Measurements from ENCODE around the gene ABHD17C.
"Not testable (repeated sequence)": the region's sequence is repeated elsewhere in the genome, so short reads cannot be mapped to it uniquely, and the experiment has no call there.

ABHD17C gene

DNA sequence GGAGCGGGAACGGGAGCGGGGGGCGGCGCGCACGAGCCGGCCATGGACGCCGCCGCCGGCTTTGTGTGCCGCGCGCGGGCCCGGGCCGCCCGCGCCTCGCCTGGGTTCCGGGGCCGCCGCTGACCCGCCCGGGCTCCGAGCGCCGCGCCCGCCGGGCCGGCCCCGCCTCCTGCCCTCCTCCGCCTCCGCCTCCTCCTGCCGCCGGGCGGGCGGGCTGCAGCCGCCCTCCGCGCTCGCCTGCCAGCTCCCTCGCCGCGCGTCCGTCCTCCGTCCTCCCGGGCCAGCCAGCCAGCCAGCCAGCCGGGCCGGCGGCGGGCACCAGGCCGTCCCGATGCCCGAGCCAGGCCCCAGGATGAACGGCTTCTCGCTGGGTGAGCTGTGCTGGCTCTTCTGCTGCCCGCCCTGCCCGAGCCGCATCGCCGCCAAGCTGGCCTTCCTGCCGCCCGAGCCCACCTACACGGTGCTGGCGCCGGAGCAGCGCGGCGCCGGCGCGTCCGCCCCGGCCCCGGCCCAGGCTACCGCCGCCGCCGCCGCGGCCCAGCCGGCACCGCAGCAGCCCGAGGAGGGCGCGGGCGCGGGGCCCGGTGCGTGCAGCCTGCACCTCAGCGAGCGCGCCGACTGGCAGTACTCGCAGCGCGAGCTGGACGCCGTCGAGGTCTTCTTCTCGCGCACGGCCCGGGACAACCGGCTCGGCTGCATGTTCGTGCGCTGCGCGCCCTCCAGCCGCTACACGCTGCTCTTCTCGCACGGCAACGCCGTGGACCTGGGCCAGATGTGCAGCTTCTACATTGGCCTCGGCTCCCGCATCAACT is at the start of gene ABHD17C:
ABHD17C (plus strand) TSS at position 212 of the 812 bp plus-strand sequence; CDS start at position 332, 120 bp downstream.
- in situ Hi-C loops (cut with MboI; ENCODE audit: low sequenced_read_pairs), result no loop called here

DNA sequence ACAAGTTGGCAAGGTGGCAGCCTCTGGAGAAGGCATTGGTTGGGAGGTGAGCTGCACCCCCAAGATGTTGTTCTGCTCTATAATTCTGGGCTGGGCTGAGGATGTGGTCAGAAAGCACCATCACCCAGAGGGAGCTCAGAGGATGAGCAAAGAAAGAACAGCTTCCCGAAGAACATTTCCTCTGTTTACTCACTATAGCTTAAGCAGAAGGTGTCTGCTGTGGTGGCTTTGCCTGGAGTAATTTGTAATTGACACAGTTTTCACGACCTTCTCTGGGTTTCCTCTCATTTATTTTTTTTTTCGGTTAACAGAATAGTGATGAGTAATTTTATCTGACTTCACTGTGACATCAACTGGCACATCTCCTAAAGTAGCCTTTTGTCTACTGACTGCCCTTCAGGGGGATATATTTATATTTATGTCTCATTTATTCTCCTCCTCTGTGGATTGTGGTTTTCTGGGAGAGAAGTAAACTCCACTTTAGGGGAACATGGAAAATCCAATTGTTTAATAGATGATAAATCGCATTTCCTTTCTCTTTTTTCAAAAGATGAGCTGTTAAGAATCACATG is 49.5 kb upstream of the ABHD17C start:
- in situ Hi-C loops (cut with MboI; ENCODE audit: low sequenced_read_pairs), result no loop called here

DNA sequence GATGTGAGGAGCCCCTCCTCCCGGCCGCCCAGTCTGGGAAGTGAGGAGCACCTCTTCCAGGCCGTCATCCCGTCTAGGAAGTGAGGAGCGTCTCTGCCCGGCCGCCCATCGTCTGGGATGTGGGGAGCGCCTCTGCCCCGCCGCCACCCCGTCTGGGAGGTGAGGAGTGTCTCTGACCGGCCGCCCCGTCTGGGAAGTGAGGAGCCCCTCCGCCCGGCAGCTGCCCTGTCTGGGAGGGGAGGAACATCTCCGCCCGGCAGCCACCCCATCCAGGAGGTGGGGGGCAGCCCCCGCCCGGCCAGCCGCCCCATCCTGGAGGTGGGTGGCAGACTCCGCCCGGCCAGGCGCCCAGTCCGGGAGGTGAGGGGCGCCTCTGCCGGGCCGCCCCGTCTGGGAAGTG is 47.7 kb upstream of the ABHD17C start:
- in situ Hi-C loops (cut with MboI; ENCODE audit: low sequenced_read_pairs), result not testable (repeated sequence)

DNA sequence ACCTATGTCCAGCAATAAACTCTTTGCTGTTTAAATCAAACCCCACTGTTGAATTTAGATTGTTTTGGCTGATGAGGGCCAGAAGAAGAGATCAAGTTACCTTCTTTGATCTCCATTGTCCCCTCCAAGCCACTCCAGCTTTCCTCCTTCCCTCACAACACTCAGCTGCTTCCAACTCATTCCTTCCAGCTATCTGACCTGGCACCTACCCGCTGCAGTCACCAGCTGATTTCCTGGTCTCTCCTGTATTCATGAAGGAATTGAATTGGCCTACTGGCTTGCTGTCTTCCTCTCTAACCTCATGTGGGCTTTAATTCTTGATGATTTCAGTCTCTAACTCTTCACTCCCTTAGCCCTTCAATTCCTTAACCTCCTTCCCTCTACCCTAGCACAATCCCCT is 40.8 kb upstream of the ABHD17C start:
- in situ Hi-C loops (cut with MboI; ENCODE audit: low sequenced_read_pairs), result no loop called here

DNA sequence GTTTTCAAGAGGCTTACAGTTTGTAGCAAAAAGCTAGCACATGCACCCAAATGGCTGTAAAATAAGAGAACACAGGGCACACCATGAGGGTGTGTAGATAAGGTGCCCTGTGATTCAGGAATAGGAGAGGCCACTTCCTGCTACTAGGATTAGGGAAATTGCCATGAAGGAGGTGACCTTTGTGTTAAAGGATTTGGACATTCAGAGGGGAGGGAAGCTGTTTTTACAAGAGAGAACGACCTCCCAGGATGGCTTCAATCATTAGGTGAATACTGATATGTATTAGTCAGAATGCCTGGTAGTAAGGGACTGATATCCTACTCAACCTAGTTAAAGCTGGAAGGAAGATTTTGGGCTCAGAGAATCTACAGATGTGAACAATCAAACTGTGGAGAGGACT is 35.7 kb upstream of the ABHD17C start:
- in situ Hi-C loops (cut with MboI; ENCODE audit: low sequenced_read_pairs), result no loop called here

DNA sequence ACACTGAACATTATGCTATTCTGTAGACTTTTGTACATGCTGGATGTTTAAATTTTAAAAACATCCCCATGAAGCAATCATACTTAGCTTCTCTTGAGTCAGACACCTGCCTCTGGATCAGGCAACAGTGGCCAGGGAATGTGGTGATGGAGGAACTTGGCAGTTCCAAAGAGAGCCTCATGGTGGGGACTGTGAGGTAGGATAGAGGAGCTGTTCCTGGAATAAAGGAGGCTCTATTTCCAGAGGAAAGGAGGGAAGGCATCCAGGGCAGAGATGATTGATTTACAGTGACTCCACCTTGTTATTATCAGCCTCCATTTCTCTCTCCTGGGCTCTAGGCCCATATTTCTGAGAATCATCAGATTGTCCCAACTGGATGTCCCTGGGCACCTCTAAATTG is 35.0 kb upstream of the ABHD17C start:
- in situ Hi-C loops (cut with MboI; ENCODE audit: low sequenced_read_pairs), result no loop called here

DNA sequence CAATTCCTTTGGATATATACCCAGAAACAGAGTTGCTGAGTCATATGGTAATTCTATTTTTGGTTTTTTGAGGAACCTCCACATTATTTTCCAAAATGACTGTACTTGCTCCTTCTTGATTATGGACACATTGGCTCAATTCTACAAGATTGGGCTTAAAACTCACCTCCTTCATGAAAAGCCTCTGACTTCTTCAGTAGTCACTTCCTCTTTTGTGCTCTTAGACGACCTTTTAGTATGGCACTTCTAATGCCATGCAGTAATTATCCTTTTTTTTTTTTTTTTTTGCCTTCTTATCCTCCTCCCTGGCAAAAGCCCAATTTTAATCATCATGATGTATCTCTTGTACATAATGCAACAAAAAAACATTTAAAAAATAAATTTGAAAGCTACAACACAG is 33.0 kb upstream of the ABHD17C start:
- in situ Hi-C loops (cut with MboI; ENCODE audit: low sequenced_read_pairs), result no loop called here

DNA sequence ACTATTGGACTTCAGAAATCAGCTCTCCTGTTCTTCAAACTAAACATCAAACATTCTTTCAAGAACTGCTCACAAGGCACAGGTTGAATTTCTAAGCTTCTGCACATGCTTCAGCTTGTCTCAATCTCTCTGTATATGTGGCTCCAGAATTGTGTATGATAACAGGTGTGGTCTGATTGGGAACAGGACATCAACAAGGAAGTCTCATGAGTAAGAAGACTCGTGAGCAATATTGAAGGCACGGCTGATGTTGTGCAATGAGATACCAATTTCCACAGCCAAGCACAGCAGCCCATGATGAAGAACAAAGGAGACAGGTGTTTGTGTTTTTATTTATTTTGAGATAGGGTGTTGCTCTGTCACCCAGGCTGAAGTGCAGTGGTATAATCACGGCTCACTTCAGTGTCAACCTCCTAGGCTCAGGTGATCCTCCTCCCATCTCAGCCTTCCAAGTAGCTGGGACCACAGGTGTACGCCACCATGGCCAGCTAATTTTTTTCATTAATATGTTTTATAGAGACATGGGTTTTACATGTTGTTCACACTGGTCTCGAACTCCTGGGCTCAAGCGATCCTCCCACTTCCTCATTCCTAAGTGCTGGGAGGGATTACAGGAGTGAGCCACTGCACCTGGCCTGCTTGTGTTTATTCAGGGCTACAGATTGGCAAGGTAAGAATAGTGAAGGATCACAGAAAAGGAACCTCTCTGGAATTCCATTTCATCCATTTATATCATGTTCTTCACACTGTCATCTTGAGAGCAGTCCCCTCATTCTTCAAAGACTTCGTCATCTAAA is 32.2 kb upstream of the ABHD17C start:
- in situ Hi-C loops (cut with MboI; ENCODE audit: low sequenced_read_pairs), result no loop called here

DNA sequence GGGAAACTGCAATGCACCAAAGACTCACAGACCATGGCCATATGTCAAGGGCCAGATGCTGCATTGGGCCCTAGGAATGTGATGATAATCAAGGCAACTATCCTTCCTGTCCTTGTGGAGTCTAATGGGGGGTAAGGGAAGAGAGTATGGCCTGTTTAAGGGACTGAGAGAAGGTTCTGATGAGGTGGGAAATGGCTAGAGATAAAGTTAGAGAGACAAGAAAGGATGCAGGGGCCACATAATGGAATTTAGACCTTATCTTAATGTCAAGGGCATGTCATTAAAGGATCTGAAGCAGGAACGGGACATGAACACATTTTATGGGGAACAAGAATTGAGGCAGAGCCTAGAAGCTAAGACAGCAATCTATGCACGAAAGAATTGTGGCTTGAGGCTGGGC is 30.0 kb upstream of the ABHD17C start:
- in situ Hi-C loops (cut with MboI; ENCODE audit: low sequenced_read_pairs), result no loop called here

DNA sequence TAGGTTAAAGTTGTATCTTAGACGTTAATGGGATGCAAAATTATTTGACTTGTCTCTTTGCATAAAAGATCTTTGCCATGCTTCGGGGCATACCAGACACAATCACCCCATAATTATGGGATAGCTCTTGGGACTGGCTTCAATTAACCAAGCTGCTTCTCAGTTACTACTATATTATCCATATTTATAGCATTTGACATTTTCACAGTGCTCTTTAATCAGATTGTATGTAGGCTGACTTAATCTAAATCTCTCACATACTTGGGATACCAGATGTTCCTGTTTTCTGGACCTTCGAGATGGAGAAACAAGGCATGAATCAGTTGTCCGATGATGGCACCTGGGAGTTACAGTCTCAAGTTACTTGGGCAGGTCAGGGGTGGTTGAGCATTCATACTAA is 27.2 kb upstream of the ABHD17C start:
- in situ Hi-C loops (cut with MboI; ENCODE audit: low sequenced_read_pairs), result no loop called here

DNA sequence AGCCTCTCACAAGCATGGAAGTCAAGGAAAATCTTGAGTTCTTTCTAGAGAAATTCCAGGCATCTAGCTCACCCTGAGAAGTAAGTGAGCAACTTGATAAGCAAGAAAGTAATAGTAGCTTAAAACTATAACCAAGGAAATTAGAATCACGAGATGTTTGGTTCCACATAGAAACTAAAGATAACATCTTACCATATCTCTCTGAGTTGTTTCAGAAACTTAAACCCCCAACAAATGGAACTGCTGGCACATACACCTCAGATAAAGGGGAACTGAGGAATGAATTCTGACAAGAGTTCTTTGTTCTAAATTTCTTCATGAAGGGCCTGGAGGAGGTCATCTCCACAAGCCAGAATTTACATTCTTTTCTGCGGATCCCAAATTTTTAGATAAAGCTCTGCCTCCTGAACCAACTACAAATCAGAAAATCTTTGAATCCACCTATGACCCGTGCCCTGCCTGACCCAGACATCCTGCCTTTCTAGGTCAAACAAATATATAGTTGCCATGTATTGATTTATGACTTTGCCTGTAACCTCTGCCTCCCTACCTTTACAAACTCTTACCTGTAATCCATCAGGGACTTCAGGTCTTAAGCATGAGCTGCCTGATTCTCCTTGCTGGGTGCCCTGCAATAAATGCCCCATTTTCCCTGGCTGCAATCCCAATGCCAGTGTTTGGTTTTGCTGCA is 26.4 kb upstream of the ABHD17C start:
- in situ Hi-C loops (cut with MboI; ENCODE audit: low sequenced_read_pairs), result no loop called here

DNA sequence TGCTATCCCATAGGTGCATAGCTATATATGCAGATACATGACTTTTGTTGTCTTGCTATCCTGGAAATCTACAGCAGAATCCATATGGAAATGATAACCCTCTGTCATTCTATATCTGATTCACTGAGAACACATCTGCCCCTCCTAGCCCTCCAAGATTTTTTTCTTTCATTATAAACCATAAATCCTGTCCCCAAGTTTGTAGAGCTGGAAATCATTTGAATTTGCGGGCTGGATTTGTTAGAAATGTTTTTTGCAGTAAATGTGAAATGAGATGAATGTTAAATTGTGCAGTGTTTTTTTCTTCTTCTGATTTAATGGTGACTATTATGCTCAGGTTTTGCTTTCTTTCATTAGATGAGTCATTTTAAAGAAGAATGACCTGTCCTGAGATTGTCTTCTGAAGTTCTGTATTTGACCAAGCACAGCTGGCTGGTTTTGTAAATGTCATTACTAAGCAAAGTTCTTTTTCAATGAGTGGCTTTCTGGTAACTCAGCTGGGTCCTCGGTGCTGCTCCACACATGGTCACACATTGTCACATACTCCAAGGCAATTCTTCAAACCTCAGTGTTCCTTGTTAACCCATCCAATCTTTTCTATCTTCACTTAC is 25.3 kb upstream of the ABHD17C start:
- in situ Hi-C loops (cut with MboI; ENCODE audit: low sequenced_read_pairs), result no loop called here

DNA sequence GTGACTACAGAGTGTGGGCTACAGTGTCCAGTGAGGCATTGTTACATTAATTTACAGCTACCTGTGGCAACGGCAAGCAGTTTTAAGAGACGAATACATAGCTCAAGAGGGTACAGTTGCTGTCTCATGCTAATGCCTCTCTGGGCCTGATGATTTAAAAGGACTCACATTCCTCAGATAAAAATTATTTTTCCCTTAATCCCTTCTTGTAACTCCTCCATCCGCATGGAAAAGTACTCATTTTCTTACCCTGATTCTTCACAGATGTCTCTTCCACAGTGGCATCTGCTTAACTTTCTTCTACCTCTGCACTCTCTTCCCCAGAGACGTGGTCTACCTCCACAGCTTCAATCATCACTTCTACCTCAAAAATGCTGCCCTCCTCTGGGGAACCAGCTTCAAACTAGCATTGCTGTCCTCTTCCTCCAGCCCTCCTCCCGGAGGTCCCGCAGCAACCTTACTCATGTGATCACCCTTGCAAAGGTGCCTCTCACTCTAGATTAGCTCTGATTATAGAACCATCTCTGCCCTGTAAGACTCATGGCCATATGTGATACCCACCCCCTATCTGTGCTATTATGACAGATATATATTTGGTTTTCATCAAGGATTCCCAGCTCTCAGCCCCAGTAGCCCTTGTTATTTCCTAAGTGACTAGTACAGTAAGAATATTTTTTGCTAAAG is 21.4 kb upstream of the ABHD17C start:
- in situ Hi-C loops (cut with MboI; ENCODE audit: low sequenced_read_pairs), result no loop called here

DNA sequence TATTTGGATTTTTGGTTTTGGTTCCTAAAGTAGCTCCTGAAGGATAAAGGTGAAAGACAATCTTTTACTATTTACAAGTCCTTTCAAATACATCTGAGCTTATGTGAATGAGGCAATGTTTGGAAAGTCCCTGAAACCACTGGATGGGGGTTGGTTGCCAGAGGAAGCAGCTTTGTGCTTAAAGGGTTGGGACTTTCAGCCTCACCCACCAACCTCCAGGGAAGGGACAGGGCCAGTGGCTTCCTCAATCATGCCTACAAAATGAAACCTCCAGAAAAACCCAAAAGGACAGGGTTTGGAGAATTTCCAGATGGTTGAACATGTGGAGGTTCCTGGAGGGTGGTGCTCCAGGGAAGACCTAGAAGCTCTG is 20.9 kb upstream of the ABHD17C start:
- in situ Hi-C loops (cut with MboI; ENCODE audit: low sequenced_read_pairs), result no loop called here

DNA sequence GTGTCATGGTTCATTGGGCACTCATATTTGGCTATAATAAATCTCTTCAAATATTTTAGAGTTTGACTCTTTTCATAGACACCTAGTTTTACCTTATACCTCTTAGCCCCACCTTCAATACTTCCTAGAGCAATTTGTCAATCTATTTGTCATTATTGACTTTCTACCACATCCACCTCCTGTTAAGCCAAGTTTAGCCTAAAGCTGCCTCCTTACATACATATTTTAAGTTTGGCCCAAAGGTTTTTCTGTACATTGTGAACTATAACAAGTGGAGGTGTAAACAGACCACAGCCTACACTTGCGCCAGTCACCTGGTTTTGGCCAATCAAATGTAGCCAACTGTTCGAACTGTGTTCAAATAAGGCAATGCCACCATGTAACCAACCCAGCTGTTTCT is 18.1 kb upstream of the ABHD17C start:
- in situ Hi-C loops (cut with MboI; ENCODE audit: low sequenced_read_pairs), result no loop called here

DNA sequence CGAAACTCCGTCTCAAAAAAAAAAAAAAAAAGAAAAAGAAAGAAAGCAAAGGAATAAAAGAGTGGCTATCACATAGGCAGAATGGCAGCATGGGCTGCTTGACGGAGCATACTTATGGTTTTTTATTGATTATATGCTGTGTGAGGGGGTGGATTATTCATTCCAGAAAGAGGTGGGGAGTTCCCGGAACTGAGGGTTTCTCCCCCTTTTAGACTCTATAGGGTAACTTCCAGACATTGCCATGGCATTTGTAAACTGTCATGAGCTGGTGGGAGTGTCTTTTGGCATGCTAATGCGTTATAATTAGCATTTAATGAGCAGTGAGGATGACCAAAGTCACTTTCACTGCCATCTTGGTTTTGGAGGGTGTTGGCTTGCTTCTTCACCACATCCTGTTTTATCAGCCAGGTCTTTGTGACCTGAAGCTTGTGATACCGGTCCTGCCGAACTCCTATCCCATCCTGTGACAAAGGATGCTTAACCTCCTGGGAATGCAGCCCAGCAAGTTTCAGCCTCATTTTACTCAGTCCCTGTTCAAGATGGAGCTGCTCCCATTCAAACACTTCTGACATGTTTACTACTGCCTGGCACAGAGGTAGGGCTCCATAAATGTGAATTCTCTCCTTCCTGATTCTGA is 15.8 kb upstream of the ABHD17C start:
- in situ Hi-C loops (cut with MboI; ENCODE audit: low sequenced_read_pairs), result no loop called here

DNA sequence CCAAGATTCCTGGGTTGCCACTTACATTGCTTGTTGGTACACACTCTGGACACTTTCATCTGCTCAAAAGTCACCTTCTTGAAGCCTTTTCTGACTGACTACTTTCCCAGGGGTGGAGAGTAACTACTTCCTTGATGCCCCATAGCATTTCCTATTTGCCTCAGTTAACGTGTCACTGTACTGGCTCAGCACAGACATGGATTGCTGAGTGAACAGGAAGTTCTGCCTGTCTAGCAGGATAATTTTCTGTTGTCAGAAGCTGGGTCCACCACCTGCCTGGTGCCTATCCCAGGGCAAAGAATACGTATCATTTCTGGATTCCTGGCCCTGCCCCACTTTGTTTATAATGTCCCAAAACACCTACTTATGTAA is 15.3 kb upstream of the ABHD17C start:
- in situ Hi-C loops (cut with MboI; ENCODE audit: low sequenced_read_pairs), result no loop called here

DNA sequence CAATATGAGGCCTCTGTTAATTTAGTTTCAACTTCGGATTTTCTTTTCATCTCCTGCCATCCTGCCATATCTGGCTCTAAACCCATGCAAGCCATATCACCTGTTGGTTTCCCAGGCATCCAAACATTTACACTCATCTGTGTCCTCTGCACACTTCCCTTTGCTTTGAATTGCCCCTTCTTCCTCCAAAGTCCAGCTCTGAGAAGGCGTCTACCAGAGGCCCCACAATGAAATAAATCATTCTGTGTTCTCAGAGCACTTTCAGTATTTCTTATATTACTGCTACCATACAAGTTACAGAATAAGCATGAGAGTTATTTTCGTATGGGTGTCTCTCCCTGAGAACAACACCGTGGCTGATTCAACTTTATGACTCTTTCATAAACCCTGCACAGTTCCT is 12.9 kb upstream of the ABHD17C start:
- in situ Hi-C loops (cut with MboI; ENCODE audit: low sequenced_read_pairs), result no loop called here

DNA sequence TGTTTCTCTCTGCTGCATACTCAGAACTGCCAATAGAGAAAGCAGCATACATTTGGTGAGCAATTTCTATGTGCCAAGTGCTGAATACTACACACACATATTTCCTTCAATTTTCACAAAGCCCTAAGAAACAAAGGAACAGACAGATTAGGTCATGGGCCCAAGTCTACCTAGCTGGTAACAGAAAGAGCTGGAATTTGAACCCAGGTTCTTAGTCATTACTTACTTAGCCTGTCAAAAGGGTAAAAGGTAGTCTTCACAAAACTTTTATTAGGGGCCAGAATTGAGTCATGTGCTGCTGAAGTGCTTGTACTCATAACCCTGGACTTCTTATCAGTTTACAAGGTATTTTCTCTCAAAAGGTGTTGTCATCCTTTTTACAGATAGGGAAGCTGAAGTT is 10.4 kb upstream of the ABHD17C start:
- in situ Hi-C loops (cut with MboI; ENCODE audit: low sequenced_read_pairs), result no loop called here

DNA sequence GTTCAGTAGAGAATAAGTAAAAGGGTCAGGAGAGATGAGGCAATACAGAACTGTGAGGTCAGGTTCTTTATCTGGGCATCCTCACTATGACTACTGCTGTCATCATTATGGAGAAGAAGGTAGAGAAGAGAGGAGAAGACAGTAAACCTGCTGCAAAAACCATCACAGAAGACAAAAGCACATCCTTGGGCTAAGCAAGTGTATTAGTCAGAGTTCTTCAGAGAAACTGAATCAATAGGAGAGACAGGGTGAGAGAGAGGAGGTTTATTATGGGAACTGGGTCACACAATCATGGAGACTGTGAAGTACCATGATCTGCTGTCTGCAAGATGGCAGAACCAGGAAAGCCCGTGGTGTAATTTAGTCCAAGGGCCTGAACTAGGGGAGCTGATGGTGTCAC is 9.5 kb upstream of the ABHD17C start:
- in situ Hi-C loops (cut with MboI; ENCODE audit: low sequenced_read_pairs), result no loop called here
